Measurements from ENCODE around the gene PRSS22.

Gene PRSS22

DNA sequence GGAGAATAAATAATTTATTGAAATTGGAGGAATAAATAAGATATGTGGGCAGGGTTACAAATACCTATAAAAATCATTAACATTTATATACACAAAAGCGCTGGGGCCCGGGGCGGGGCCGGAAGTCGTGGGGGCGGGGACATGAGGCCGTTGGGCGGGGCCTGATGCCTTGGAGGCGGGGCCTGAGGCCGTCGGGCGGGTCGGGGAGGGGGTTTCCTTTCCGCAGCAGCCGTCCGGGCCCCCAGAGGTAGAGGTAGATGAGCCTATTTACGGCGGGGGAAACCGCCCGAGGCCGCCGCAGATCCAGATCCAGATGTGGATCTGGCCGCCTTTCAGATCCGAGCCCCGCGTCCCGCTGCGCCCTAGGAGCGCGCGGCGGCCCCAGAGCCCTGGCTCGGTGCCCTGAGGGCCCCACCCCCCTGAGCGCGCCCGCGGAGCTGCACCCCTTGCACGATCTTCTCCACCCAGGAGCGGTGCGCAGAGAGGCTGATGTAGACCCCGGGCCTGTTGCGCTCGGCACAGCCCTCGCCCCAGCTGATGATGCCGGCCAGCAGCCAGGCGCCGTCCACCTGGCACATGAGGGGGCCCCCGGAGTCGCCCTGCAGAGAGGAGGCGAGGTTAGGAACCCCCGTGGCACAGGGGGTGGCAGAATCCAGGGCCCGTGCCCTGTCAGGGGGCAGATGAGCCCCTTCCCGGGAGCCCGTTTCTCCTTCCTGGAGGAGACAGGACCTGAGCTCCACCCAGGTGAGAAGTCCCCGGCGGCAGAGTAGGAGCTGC lies 5.1 kb downstream of the PRSS22 start:
- in situ Hi-C loops (cut with MboI; ENCODE audit: low sequenced_read_pairs), result no loop called here

DNA sequence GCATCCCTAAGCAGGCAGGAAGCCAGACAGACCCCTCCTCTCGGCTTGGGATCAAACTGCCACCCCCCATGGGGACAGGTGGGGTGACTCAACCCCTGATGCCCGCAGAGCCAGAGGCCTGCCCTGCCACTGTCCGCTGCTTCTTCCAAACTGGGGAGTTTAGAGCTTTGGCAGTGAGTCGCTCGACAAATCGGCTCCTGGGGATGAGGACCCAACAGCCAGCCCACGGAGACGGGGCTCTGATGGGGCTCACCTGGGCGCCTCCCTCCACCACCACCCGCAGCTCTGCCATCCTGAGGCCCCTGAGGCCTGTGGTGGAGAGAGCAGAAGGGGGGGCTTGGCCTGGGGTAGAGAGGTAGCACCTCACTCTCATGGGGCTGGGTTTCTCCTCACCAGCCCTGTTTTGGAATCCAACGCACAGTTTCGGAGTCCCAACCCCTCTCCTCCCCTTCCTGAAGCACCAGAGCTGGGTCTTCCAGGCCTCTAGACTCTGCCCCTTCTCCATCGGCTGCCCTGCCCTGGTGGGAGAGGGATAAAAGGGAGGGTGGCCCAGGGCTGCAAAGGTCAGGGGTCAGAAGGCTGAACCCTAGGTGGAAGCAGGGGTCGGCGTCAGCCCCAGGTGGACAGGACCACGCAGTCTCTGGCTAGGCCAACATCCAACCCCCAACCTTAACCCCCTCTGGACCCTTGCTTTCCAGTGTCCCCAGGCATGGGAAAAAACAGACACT lies 5.8 kb downstream of the PRSS22 start:
- in situ Hi-C loops (cut with MboI; ENCODE audit: low sequenced_read_pairs), result no loop called here

GRCh38 chr16:2848933-2849725 lies 8.8 kb downstream of the PRSS22 start:
- in situ Hi-C loops (cut with MboI; ENCODE audit: low sequenced_read_pairs), result no loop called here

- in situ Hi-C loops (cut with MboI; ENCODE audit: low sequenced_read_pairs), result no loop called here
Measured at GRCh38 chr16:2846511-2847310, 11.3 kb downstream of the PRSS22 start.

- in situ Hi-C loops (cut with MboI; ENCODE audit: low sequenced_read_pairs), result no loop called here
Measured at GRCh38 chr16:2845116-2845515, 12.9 kb downstream of the PRSS22 start.

DNA sequence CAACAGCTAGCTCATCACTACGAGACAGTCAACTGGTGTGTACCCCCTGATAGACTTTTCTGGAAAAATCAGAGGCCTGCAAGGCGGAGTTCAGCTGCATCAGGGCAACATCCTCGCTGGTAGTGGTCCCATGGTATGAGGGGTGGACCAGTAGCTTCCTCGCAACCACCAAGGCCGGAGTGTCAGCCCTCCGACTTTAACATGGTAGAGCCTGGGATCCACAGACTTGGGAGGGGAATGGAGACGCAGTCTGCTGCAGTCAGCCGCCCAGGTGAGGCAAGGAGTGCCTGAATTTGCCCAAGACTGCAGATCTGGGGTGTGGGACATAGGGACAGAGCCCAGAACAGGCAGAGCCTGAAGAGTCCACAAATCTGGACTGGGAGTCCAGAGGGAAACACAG lies 14.4 kb downstream of the PRSS22 start:
- in situ Hi-C loops (cut with MboI; ENCODE audit: low sequenced_read_pairs), result no loop called here

GRCh38 chr16:2842340-2843000 lies 15.5 kb downstream of the PRSS22 start:
- in situ Hi-C loops (cut with MboI; ENCODE audit: low sequenced_read_pairs), result no loop called here

GRCh38 chr16:2841606-2842339 lies 16.2 kb downstream of the PRSS22 start:
- in situ Hi-C loops (cut with MboI; ENCODE audit: low sequenced_read_pairs), result no loop called here

GRCh38 chr16:2840914-2841313 lies 17.1 kb downstream of the PRSS22 start:
- in situ Hi-C loops (cut with MboI; ENCODE audit: low sequenced_read_pairs), result no loop called here

DNA sequence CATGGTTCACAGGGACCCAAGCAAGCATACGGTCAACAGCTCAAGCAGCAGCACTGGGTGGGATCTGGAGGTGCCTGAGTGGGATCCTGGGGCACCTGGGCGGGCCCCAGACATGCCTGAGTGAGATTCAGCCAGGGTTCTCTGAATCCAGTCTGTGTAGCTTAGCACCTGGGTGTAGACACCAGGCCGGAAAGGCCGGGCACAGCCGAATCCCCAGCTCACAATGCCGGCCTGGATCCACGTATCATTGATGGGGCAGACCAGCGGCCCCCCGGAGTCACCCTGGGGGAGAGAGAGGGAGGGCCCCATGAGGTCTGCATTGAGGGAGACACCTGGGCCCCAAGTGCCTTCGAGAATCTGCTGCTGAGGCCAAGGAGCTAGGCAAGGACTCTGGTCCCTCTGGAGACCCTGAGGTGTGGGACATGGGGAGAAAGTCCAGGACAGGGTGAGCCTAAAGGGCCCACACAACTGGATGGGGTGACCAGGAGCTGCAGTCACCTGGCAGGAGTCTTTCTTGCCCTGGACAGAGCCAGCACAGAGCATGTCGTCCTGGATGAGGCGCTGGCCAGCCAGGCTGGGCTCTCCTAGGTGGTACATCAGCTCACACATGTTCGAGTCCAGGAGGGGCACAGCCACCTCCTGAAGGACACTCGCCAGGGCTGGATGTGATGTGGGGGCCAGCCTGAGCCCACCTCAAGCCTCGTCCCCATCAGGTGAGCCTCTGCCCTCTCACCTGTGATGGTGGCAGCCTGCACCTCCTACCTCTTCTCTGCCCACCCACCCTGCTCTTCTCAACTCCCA lies 18.1 kb downstream of the PRSS22 start:
- in situ Hi-C loops (cut with MboI; ENCODE audit: low sequenced_read_pairs), result no loop called here

DNA sequence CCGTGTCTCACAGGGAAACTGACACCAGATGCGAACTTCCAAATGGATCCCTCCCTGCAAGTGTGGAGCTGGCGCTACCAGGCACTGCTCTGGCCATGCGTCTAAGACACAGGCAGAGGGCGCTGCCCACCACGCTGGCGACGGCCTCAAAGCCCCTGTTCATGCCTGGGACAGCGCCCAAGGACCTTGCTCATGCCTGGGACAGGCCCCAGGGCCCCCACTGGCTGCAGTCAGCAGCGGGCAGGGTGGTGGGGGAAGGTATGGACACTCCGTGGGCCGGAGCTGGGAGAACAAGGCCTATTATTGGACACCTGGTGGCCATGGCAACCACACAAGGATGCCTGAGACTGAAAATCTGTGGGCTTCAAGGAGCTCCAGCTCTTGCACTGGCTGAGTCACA lies 19.0 kb downstream of the PRSS22 start:
- in situ Hi-C loops (cut with MboI; ENCODE audit: low sequenced_read_pairs), result no loop called here

DNA sequence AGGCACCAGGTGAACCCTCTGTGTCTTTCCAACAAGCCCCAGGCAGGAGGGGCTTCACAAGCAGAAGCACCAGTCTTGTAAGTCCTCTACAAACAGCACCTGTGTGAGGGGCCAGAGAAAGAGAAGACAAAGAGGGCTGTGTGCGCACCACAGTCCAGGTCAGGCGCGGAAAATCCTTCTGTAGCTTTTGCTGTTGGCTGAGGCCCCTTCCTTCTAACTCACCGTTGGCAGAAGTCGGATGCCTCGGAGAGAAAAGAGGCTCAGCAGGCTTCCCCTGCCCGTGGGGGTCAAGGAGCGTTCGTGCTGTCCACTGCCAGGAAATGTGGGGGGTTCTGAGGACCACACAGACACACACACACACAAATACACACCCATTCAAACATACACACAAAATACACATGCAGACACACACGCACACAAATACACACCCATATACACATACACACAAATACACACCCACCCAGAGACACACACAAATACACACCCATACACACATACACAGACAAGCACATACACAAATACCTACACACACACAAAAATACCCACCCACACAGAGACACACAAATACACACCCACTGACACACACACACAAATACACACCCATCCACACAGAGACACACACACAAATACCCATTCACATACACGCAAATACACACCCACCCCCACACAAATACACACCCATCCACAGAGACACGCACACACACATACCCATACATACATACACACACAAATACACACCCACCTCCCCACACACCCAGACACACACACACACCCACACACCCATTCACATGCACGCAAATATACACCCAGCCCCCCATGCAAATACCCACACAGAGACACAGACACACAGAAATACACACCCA lies 21.1 kb downstream of the PRSS22 start:
- in situ Hi-C loops (cut with MboI; ENCODE audit: low sequenced_read_pairs), result no loop called here

GRCh38 chr16:2835638-2836493 lies 22.1 kb downstream of the PRSS22 start:
- in situ Hi-C loops (cut with MboI; ENCODE audit: low sequenced_read_pairs), result no loop called here

DNA sequence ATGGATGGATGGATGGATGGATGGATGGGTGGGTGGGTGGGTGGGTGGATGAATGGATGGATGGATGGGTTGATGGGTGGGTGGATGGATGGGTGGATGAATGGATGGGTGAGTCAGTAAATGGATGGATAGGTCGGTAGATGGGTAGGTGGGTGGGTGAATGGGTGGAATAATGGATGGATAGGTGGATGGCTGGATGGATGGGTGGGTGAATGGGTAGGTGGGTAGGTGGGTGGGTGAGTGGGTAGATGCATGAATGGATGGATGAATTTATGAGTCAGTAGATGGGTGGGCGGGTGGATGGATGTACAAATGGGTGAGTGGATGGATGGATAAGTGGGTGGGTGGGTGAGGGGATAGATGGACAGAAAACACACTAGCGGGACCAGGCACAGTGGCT lies 23.0 kb downstream of the PRSS22 start:
- in situ Hi-C loops (cut with MboI; ENCODE audit: low sequenced_read_pairs), result no loop called here

GRCh38 chr16:2833776-2834175 lies 24.2 kb downstream of the PRSS22 start:
- in situ Hi-C loops (cut with MboI; ENCODE audit: low sequenced_read_pairs), result no loop called here

DNA sequence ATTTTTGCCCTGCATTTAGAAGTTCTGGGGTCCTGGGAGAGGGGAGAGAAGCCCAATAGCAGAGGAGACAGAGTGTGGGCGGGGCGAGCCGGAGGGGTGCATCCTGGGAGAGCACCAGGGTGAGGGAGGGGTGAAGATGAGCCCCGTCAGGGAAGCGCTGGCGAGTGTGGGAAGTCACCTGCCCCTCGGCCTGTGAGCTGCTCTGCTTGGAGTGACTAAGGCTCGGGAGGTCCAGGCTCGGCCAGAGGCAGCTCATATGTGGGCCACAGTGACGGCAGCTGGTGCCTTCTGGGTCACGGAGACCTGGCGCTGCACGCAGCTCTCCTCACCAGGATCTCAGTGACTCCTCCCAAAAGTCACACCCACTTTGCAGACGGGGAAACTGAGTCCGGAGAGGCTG lies 26.8 kb downstream of the PRSS22 start:
- in situ Hi-C loops (cut with MboI; ENCODE audit: low sequenced_read_pairs), result no loop called here

DNA sequence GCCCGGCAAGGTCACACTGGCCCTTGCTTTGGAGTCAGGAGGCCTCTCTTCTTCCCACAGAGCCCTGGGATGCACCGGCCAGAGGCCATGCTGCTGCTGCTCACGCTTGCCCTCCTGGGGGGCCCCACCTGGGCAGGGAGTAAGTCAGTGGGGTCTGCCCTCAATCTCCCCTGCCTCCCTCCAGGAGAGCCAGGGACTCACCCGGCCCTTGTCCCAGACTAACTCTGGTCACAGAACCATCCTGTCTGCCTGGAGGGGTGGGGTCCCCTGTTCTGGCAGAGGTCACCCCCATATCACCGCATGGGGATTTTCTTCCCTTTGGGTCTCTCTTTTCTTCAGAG lies 27.6 kb downstream of the PRSS22 start:
- in situ Hi-C loops (cut with MboI; ENCODE audit: low sequenced_read_pairs), result no loop called here
